Nephron (organoid): Measurements from ENCODE around the gene KRT28.

Source experiments
- H3K27ac Mint-ChIP-seq, 3 experiments: 2 replicates each; pipeline ENCODE4 v1.8.0; 2020; ENCODE audit warnings: mixed read lengths in 3 of 3, mild to moderate bottlenecking in 2 of 3, moderate library complexity in 1 of 3
- H3K27me3 Mint-ChIP-seq: 2 replicates; pipeline ENCODE4 v1.8.0; 2021; ENCODE audit warnings: low read depth, mild to moderate bottlenecking, moderate library complexity, mixed read lengths
- H3K36me3 Mint-ChIP-seq: 2 replicates; pipeline ENCODE4 v1.8.0; 2020; ENCODE audit warnings: low read depth, mixed read lengths
- H3K4me1 Mint-ChIP-seq: 2 replicates; pipeline ENCODE4 v1.8.0; 2020; ENCODE audit warnings: mixed read lengths
- H3K4me3 Mint-ChIP-seq, 3 experiments: 2 replicates each; pipeline ENCODE4 v1.8.0; 2020; ENCODE audit warnings: mild to moderate bottlenecking in 3 of 3, mixed read lengths in 3 of 3, moderate library complexity in 2 of 3
- H3K9me3 Mint-ChIP-seq: 2 replicates; pipeline ENCODE4 v1.8.0; 2020; ENCODE audit warnings: mixed read lengths
- TF ChIP-seq, protein P1 (sequence below), 3 experiments: fragments of 200-600 bp; sonication (generic); IDR thresholded peaks; one replicate each; pipeline ENCODE4 v1.5.0; 2021; ENCODE audit warnings: antibody characterized with exemption in 3 of 3; ENCODE audit not compliant: unreplicated experiment in 3 of 3

KRT28 gene

DNA sequence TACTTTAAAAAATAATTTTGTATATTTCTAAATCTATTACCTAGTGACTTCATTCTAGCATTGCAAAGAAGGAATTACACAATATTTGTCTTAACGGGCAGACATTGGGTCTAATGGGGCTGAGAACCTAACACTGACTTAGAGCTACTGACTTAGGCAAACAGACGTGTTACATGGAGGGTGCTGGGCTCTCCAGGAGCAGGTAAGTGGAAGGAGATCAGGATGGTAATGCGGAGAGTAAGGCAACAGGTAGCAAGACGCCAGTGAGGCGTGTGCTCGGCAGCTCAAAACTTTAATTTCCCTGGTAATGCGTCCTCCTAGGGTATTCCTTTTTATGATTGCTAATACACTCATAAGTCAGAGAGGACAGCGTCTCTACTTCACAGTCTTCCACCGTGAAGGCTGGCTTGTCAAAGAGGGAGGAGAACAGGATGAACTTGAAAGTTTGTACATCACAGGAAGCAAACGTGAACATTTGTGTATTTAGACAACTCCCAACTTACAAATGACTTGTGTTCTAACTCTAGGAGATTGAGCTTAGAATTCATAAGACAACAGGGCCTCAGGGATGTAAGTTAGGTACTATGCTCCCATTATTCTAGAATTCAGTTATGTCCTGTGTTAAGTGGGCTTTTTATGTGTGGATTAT, 4.6 kb downstream of the KRT28 start:
- Mint-ChIP-seq H3K9me3 (no peaks in the 10 kb centered on the region), H3K27me3 (peaks cover 31% of the 10 kb centered on the region), H3K4me3 (no peak overlapping the region), H3K36me3 (no peaks in the 10 kb centered on the region), H3K27ac (no peak overlapping the region), H3K4me1 (peaks cover 10% of the 10 kb centered on the region)
- TF ChIP-seq, protein P1, sequence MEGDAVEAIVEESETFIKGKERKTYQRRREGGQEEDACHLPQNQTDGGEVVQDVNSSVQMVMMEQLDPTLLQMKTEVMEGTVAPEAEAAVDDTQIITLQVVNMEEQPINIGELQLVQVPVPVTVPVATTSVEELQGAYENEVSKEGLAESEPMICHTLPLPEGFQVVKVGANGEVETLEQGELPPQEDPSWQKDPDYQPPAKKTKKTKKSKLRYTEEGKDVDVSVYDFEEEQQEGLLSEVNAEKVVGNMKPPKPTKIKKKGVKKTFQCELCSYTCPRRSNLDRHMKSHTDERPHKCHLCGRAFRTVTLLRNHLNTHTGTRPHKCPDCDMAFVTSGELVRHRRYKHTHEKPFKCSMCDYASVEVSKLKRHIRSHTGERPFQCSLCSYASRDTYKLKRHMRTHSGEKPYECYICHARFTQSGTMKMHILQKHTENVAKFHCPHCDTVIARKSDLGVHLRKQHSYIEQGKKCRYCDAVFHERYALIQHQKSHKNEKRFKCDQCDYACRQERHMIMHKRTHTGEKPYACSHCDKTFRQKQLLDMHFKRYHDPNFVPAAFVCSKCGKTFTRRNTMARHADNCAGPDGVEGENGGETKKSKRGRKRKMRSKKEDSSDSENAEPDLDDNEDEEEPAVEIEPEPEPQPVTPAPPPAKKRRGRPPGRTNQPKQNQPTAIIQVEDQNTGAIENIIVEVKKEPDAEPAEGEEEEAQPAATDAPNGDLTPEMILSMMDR (IDR thresholded peaks at IDR 0.05; ENCODE audit: unreplicated experiment in 3 of 3) = no peak

DNA sequence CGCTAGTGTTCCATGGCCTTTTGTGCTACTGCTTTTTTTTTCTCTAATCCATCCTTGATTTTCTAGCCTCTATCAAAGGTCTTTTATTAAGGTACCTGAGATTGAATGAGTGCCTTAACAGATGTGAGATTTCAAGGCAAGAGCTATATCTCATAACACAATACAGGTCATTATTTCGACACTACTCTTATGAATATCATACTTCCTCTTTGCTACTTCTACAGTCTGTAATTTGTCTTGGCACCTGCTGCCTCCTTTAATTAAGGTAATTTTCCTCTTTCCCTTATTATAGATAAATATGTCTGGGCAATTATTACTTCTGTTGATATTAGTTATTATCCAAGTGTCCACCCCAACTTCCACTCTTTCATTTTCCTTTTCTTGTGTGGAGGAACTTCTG, 5.3 kb downstream of the KRT28 start:
- TF ChIP-seq, protein P1 (IDR thresholded peaks at IDR 0.05; ENCODE audit: unreplicated experiment in 3 of 3) = no peak
- no peaks in the 10 kb centered on the region for H3K9me3 Mint-ChIP-seq
- no peaks in the 10 kb centered on the region for H3K36me3 Mint-ChIP-seq
- H3K27ac Mint-ChIP-seq = no peak overlapping the region
- peaks cover 10% of the 10 kb centered on the region for H3K4me1 Mint-ChIP-seq
- peaks cover 27% of the 10 kb centered on the region for H3K27me3 Mint-ChIP-seq
- H3K4me3 Mint-ChIP-seq = no peak overlapping the region

DNA sequence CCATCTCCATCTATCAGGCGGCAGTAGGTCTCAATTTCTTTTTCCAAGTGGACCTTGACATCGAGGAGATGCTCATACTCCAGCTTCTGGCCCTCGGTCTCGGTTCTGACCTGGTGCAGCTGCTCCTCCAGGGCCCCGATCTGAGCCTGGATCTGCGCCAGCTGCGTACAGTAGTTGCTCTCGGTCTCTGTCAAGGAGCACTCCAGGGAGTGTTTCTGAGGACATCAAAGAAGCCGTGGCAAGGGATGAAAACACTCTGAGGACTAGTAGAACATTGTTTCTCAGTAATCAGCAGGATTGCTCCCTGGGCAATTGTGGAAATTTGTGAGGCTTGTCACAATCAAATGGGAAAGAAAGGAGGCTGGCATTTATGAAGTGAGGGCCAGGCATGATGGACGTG, 5.9 kb downstream of the KRT28 start:
- H3K27ac Mint-ChIP-seq = no peak overlapping the region
- H3K9me3 Mint-ChIP-seq = no peaks in the 10 kb centered on the region
- peaks cover 22% of the 10 kb centered on the region for H3K27me3 Mint-ChIP-seq
- H3K4me3 Mint-ChIP-seq = no peak overlapping the region
- TF ChIP-seq, protein P1 (IDR thresholded peaks at IDR 0.05; ENCODE audit: unreplicated experiment in 3 of 3) = no peak
- H3K4me1 Mint-ChIP-seq = peaks cover 10% of the 10 kb centered on the region
- no peaks in the 10 kb centered on the region for H3K36me3 Mint-ChIP-seq

DNA sequence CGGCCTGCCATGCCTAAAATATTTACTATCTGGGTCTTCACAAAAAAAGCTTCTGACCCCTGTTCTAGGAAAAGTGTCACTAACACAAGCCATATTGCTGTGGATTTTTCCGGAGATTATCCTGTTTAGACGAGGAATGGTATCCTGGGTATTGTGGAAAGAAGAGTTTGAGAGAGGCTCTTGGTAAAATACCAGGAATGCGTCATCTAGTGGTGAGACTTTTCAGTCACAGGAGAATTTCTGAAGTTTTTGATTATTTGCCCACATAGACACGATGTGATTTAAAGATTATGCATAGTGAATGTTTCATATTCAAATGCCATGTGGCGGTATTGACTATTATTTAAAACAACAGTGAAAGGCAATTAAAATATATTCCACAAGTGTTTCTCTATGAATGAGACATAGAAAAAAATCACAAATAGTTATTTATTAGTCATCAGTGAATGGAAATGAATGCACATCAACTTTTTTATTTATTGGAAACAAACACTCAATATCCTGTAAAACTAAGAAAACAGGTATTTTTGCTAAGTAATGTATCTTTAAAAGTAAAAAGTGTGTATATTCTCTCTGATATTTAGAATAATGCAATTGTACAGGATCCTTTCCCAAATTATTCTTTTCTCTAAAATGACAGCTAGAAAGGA, 7.8 kb downstream of the KRT28 start:
- Mint-ChIP-seq H3K36me3 (no peaks in the 10 kb centered on the region), H3K9me3 (no peaks in the 10 kb centered on the region), H3K4me3 (no peak overlapping the region), H3K27me3 (peaks cover 22% of the 10 kb centered on the region), H3K4me1 (peaks cover 10% of the 10 kb centered on the region), H3K27ac (no peak overlapping the region)
- TF ChIP-seq, protein P1 (IDR thresholded peaks at IDR 0.05; ENCODE audit: unreplicated experiment in 3 of 3) = peak; percentile 61 to 72 (median 62)

DNA sequence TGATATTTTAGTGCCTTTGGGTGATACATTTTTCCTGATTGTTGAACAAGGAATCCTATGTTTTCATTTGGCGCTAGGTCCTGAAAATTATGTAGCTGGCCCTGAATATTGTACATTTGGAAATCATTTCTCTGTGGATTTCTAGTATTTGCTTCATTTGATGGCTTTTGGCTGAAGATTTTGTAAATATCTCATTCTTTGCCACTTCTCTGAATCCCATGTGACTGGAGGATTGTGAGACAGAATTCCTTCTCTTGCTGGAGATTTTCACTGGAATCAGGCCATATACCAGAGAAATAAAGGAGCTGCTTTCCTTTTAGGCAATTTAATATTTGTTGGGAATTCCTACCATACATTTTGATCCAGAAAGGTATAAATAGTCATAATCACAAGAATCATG, 8.6 kb downstream of the KRT28 start:
- H3K4me1 Mint-ChIP-seq = peaks cover 10% of the 10 kb centered on the region
- H3K36me3 Mint-ChIP-seq = no peaks in the 10 kb centered on the region
- H3K4me3 Mint-ChIP-seq = no peak overlapping the region
- no peak overlapping the region for H3K27ac Mint-ChIP-seq
- H3K9me3 Mint-ChIP-seq = no peaks in the 10 kb centered on the region
- peaks cover 18% of the 10 kb centered on the region for H3K27me3 Mint-ChIP-seq
- TF ChIP-seq, protein P1 (IDR thresholded peaks at IDR 0.05; ENCODE audit: unreplicated experiment in 3 of 3) = no peak

DNA sequence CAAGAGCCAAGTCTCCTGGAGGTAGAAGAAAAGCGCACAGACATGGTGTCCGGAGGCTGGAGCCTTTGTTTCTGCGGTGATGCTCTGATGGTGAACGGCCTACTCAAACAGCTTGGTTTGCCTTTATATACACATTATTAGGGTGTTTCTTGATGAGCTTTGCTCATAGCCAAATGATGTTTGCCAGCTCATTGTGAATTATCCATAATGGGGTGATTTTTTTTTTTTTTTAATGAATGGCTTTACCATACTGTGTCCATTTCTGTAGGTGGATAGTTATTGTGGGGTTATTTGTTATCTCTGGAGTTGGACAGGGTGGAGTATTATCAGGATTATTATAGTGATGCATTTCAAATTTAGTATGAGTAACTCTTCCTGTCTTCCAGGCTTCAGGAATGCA, 17.3 kb downstream of the KRT28 start, which contains the start of gene KRT27:
Gene KRT27 (minus strand): TSS at position 101 of the 400 bp plus-strand sequence. CDS start 57 bp downstream, at position 44.
- H3K9me3 Mint-ChIP-seq = no peaks in the 10 kb centered on the region
- TF ChIP-seq, protein P1 (IDR thresholded peaks at IDR 0.05; ENCODE audit: unreplicated experiment in 3 of 3) = no peak
- H3K27me3 Mint-ChIP-seq = peaks cover 9% of the 10 kb centered on the region
- H3K27ac Mint-ChIP-seq = no peak within 1 kb of the TSS
- no peaks in the 10 kb centered on the region for H3K36me3 Mint-ChIP-seq
- H3K4me3 Mint-ChIP-seq = no peak within 1 kb of the TSS
- H3K4me1 Mint-ChIP-seq = no peaks in the 10 kb centered on the region
